ENCODE results near the gene CNBD2. TPM values are rescaled to one million over a fixed set of nuclear protein-coding genes. Genes with fewer than 3 reads are reported as not detected.
"Not testable (repeated sequence)": the region's sequence is repeated elsewhere in the genome, so short reads cannot be mapped to it uniquely, and the experiment has no call there.

CNBD2 gene
- polyA plus RNA-seq, 1 donor (not counting 4 experiments of a cell fraction or from before 2014, with no cell fraction given), result 3.0 TPM

- Histone ChIP-seq H4K20me1 (ENCODE audit: control insufficient read depth, extremely low read depth, insufficient read depth, low read length) (peaks cover 8% of the 10 kb centered on the region), H3K27me3 (ENCODE audit: control insufficient read depth, extremely low read depth, insufficient read depth, low read length) (peaks cover 4% of the 10 kb centered on the region), H3K27ac (ENCODE audit: control insufficient read depth, insufficient read depth, low read length) (peak overlapping the region; percentile 11), H3K4me1 (ENCODE audit: control insufficient read depth, extremely low read depth, insufficient read depth, low read length) (peaks cover 12% of the 10 kb centered on the region), H3K9me1 (ENCODE audit: control insufficient read depth, extremely low read depth, insufficient read depth, low read length) (no peaks in the 10 kb centered on the region), H3K4me3 (ENCODE audit: control insufficient read depth in 2 of 3, extremely low read depth in 1 of 3, insufficient read depth in 2 of 3, low read depth in 1 of 3, low read length in 3 of 3) (peak overlapping the region; percentile 56 to 91 (median 83)), H2AFZ (ENCODE audit: control insufficient read depth, low read length) (peak overlapping the region; percentile 18), H3K9ac (ENCODE audit: control insufficient read depth, extremely low read depth, insufficient read depth, low read length) (peak overlapping the region; percentile 97), H3K79me2 (ENCODE audit: control insufficient read depth, insufficient read depth, low read length) (peaks cover 36% of the 10 kb centered on the region), H3K9me3 (ENCODE audit: control insufficient read depth, low read depth, low read length) (no peaks in the 10 kb centered on the region), H3K36me3 (ENCODE audit: control insufficient read depth in 2 of 2, extremely low read depth in 1 of 2, insufficient read depth in 2 of 2, low read length in 2 of 2) (no peaks in the 10 kb centered on the region), H3K4me2 (ENCODE audit: control insufficient read depth, extremely low read depth, insufficient read depth, low read depth, low read length) (peak overlapping the region; percentile 69)
- TF ChIP-seq EZH2 (IDR thresholded peaks at IDR 0.05; ENCODE audit: low read length), result no peak
- TF ChIP-seq, protein P1, sequence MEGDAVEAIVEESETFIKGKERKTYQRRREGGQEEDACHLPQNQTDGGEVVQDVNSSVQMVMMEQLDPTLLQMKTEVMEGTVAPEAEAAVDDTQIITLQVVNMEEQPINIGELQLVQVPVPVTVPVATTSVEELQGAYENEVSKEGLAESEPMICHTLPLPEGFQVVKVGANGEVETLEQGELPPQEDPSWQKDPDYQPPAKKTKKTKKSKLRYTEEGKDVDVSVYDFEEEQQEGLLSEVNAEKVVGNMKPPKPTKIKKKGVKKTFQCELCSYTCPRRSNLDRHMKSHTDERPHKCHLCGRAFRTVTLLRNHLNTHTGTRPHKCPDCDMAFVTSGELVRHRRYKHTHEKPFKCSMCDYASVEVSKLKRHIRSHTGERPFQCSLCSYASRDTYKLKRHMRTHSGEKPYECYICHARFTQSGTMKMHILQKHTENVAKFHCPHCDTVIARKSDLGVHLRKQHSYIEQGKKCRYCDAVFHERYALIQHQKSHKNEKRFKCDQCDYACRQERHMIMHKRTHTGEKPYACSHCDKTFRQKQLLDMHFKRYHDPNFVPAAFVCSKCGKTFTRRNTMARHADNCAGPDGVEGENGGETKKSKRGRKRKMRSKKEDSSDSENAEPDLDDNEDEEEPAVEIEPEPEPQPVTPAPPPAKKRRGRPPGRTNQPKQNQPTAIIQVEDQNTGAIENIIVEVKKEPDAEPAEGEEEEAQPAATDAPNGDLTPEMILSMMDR (optimal IDR thresholded peaks at IDR 0.05 in 1 of 3, IDR thresholded peaks at IDR 0.05 in 1 of 3, conservative IDR thresholded peaks at IDR 0.05 in 1 of 3; ENCODE audit: extremely low read depth in 1 of 3, insufficient read depth in 2 of 3, low read length in 3 of 3), result no peak
- dilution Hi-C loops (cut with MboI; ENCODE audit: extremely low pct_ligation_motif_present, low sequenced_read_pairs), result no loop called here
- DNase-seq (ENCODE audit: low read depth, low spot score) (no peak), FAIRE-seq (no peak)
Observed at GRCh38 chr20:36051318-36052116, 83.1 kb downstream of the CNBD2 start.

DNA sequence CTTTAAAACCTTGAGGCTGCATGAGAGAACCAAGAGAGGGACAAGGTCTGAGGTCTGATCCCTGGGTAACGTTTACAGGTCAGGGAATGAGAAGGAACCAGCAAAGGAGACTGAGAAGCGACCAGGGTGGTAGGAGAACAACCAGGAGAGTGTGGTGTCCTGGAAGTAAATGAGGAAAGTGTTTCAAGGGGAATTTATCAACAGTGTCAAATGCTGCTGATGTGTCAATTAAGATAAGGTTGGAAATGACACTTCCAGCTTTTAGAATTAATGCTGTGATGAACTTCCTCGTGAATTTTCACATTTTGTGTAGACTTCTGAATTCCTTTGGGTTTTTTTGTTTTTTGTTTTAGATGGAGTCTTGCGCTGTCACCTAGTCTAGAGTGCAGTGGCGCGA, 83.7 kb downstream of the CNBD2 start:
- dilution Hi-C loops (cut with MboI; ENCODE audit: extremely low pct_ligation_motif_present, low sequenced_read_pairs), result no loop called here
- H3K27me3 ChIP-seq (ENCODE audit: control insufficient read depth, extremely low read depth, insufficient read depth, low read length), result peaks cover 4% of the 10 kb centered on the region
- no peaks in the 10 kb centered on the region for H3K9me3 ChIP-seq (ENCODE audit: control insufficient read depth, low read depth, low read length)
- no peak overlapping the region for H3K27ac ChIP-seq (ENCODE audit: control insufficient read depth, insufficient read depth, low read length)
- no peak overlapping the region for H3K4me2 ChIP-seq (ENCODE audit: control insufficient read depth, extremely low read depth, insufficient read depth, low read depth, low read length)
- no peak overlapping the region for H2AFZ ChIP-seq (ENCODE audit: control insufficient read depth, low read length)
- peaks cover 4% of the 10 kb centered on the region for H4K20me1 ChIP-seq (ENCODE audit: control insufficient read depth, extremely low read depth, insufficient read depth, low read length)
- no peak for TF ChIP-seq EZH2 (IDR thresholded peaks at IDR 0.05; ENCODE audit: low read length)
- TF ChIP-seq, protein P1 (optimal IDR thresholded peaks at IDR 0.05 in 1 of 3, IDR thresholded peaks at IDR 0.05 in 1 of 3, conservative IDR thresholded peaks at IDR 0.05 in 1 of 3; ENCODE audit: extremely low read depth in 1 of 3, insufficient read depth in 2 of 3, low read length in 3 of 3), result no peak
- H3K36me3 ChIP-seq (ENCODE audit: control insufficient read depth in 2 of 2, extremely low read depth in 1 of 2, insufficient read depth in 2 of 2, low read length in 2 of 2), result no peaks in the 10 kb centered on the region
- H3K4me3 ChIP-seq (ENCODE audit: control insufficient read depth in 2 of 3, extremely low read depth in 1 of 3, insufficient read depth in 2 of 3, low read depth in 1 of 3, low read length in 3 of 3), result no peak overlapping the region
- DNase-seq (ENCODE audit: low read depth, low spot score) (no peak), FAIRE-seq (no peak)
- H3K4me1 ChIP-seq (ENCODE audit: control insufficient read depth, extremely low read depth, insufficient read depth, low read length), result peaks cover 12% of the 10 kb centered on the region
- H3K9ac ChIP-seq (ENCODE audit: control insufficient read depth, extremely low read depth, insufficient read depth, low read length), result no peak overlapping the region
- peaks cover 30% of the 10 kb centered on the region for H3K79me2 ChIP-seq (ENCODE audit: control insufficient read depth, insufficient read depth, low read length)
- no peaks in the 10 kb centered on the region for H3K9me1 ChIP-seq (ENCODE audit: control insufficient read depth, extremely low read depth, insufficient read depth, low read length)

GRCh38 chr20:36053863-36054518, 85.6 kb downstream of the CNBD2 start:
- H4K20me1 ChIP-seq (ENCODE audit: control insufficient read depth, extremely low read depth, insufficient read depth, low read length); H3K4me1 ChIP-seq (ENCODE audit: control insufficient read depth, extremely low read depth, insufficient read depth, low read length); dilution Hi-C loops (cut with MboI; ENCODE audit: extremely low pct_ligation_motif_present, low sequenced_read_pairs); H3K4me2 ChIP-seq (ENCODE audit: control insufficient read depth, extremely low read depth, insufficient read depth, low read depth, low read length); H3K9me3 ChIP-seq (ENCODE audit: control insufficient read depth, low read depth, low read length); DNase-seq (ENCODE audit: low read depth, low spot score); H3K27me3 ChIP-seq (ENCODE audit: control insufficient read depth, extremely low read depth, insufficient read depth, low read length); H3K9me1 ChIP-seq (ENCODE audit: control insufficient read depth, extremely low read depth, insufficient read depth, low read length); H3K9ac ChIP-seq (ENCODE audit: control insufficient read depth, extremely low read depth, insufficient read depth, low read length); FAIRE-seq; H3K27ac ChIP-seq (ENCODE audit: control insufficient read depth, insufficient read depth, low read length); H3K4me3 ChIP-seq (ENCODE audit: control insufficient read depth in 2 of 3, extremely low read depth in 1 of 3, insufficient read depth in 2 of 3, low read depth in 1 of 3, low read length in 3 of 3); H2AFZ ChIP-seq (ENCODE audit: control insufficient read depth, low read length); H3K36me3 ChIP-seq (ENCODE audit: control insufficient read depth in 2 of 2, extremely low read depth in 1 of 2, insufficient read depth in 2 of 2, low read length in 2 of 2): not testable (repeated sequence)
- peaks cover 12% of the 10 kb centered on the region for H3K79me2 ChIP-seq (ENCODE audit: control insufficient read depth, insufficient read depth, low read length)

Data from keratinocyte (primary cell).